Left ventricle myocardium inferior (tissue), 1 donor: ENCODE results near the gene MPC1. TPM values are rescaled to one million over a fixed set of nuclear protein-coding genes. Genes with fewer than 3 reads are reported as not detected.
"Not testable (repeated sequence)": the region's sequence is repeated elsewhere in the genome, so short reads cannot be mapped to it uniquely, and the experiment has no call there.

ENCODE experiments used
- DNase-seq: peaks from one replicate; pipeline ENCODE4 v3.0.0-alpha.2; 2020
- H3K27ac ChIP-seq: fragments of 200-600 bp; replicated peaks from 2 replicates; pipeline ENCODE4 v1.8.0; 2021
- H3K27me3 ChIP-seq: fragments of 200-600 bp; 2 replicates; pipeline ENCODE4 v1.8.0; 2021; ENCODE audit warnings: low read depth
- H3K36me3 ChIP-seq: fragments of 200-600 bp; 2 replicates; pipeline ENCODE4 v1.8.0; 2021
- H3K4me1 ChIP-seq: fragments of 200-600 bp; 2 replicates; pipeline ENCODE4 v1.8.0; 2021
- H3K4me3 ChIP-seq: fragments of 200-600 bp; 2 replicates; pipeline ENCODE4 v1.8.0; 2021; ENCODE audit warnings: mild to moderate bottlenecking, moderate library complexity
- H3K9me3 ChIP-seq: fragments of 200-600 bp; replicated peaks from 2 replicates; pipeline ENCODE4 v1.8.0; 2021
- CTCF ChIP-seq: fragments of 200-600 bp; IDR thresholded peaks from 2 replicates; pipeline ENCODE4 v1.8.0; 2021; ENCODE audit warnings: antibody characterized with exemption, mild to moderate bottlenecking, borderline replicate concordance
- intact Hi-C: fragments of 100-400 bp; cut with micrococcal nuclease; formaldehyde crosslinking; loops from one replicate; pipeline ENCODE4 v1.11.0; 2022
- total RNA-seq: library from RNA; stranded (reverse); fragmentation: NEBNext Ultra II Directional; extraction: Animal tissue kit (Norgen Biotek cat#: 25700); gene quantifications from one replicate; pipeline ENCODE4 v1.2.1, GENCODE V29; 2021
- donor health status: DM: no; HTN: yes; CAD: no; lungs with severe emphysema.

MPC1 gene
- total RNA-seq, 1 donor from 2014 or later: 531 TPM

- Histone ChIP-seq H3K36me3 (peaks cover 39% of the 10 kb centered on the region), H3K4me1 (peaks cover 83% of the 10 kb centered on the region), H3K27ac (no peak overlapping the region), H3K9me3 (no peaks in the 10 kb centered on the region), H3K27me3 (no peaks in the 10 kb centered on the region), H3K4me3 (no peak overlapping the region)
- no peak for TF ChIP-seq CTCF
- no peak for DNase-seq
- intact Hi-C loops: no loop called here
Measured at GRCh38 chr6:166369782-166370181, 13.0 kb downstream of the MPC1 start.

- intact Hi-C loops: no loop called here
- Histone ChIP-seq H3K36me3 (peaks cover 60% of the 10 kb centered on the region), H3K4me1 (peaks cover 96% of the 10 kb centered on the region), H3K27me3 (no peaks in the 10 kb centered on the region), H3K4me3 (no peak overlapping the region), H3K27ac (peak overlapping the region; percentile 83), H3K9me3 (no peaks in the 10 kb centered on the region)
- TF ChIP-seq CTCF: no peak
- no peak for DNase-seq
Measured at GRCh38 chr6:166366921-166367320, 15.8 kb downstream of the MPC1 start.

- DNase-seq: no peak
- intact Hi-C loops: no loop called here
- H3K4me1 ChIP-seq: peaks cover 94% of the 10 kb centered on the region
Measured at GRCh38 chr6:166365806-166366205, 16.9 kb downstream of the MPC1 start.

GRCh38 chr6:166365221-166365620 is 17.5 kb downstream of the MPC1 start:
- H3K27me3 ChIP-seq: no peaks in the 10 kb centered on the region
- H3K4me3 ChIP-seq: peak overlapping the region; percentile 36
- no peak for DNase-seq
- peaks cover 96% of the 10 kb centered on the region for H3K4me1 ChIP-seq
- no peaks in the 10 kb centered on the region for H3K9me3 ChIP-seq
- H3K36me3 ChIP-seq: peaks cover 56% of the 10 kb centered on the region
- H3K27ac ChIP-seq: peak overlapping the region; percentile 83
- intact Hi-C loops: no loop called here
- TF ChIP-seq CTCF: no peak

More at GRCh38 chr6:166365806-166366205, 16.9 kb downstream of the MPC1 start:
- H3K27me3 ChIP-seq: no peaks in the 10 kb centered on the region
- H3K9me3 ChIP-seq: no peaks in the 10 kb centered on the region
- peaks cover 60% of the 10 kb centered on the region for H3K36me3 ChIP-seq
- H3K27ac ChIP-seq: peak overlapping the region; percentile 83
- no peak for TF ChIP-seq CTCF
- H3K4me3 ChIP-seq: no peak overlapping the region

- no peaks in the 10 kb centered on the region for H3K27me3 ChIP-seq
- intact Hi-C loops: no loop called here
- peaks cover 49% of the 10 kb centered on the region for H3K36me3 ChIP-seq
- H3K9me3 ChIP-seq: no peaks in the 10 kb centered on the region
- H3K4me3 ChIP-seq: peak overlapping the region; percentile 36
- DNase-seq: no peak
- peak overlapping the region; percentile 83 for H3K27ac ChIP-seq
- peaks cover 88% of the 10 kb centered on the region for H3K4me1 ChIP-seq
- no peak for TF ChIP-seq CTCF
Measured at GRCh38 chr6:166364456-166364855, 18.3 kb downstream of the MPC1 start.

GRCh38 chr6:166362427-166362826 is 20.3 kb downstream of the MPC1 start:
- DNase-seq, H3K4me3 ChIP-seq, intact Hi-C loops, H3K27me3 ChIP-seq, H3K9me3 ChIP-seq: not testable (repeated sequence)
- peak overlapping the region; percentile 83 for H3K27ac ChIP-seq
- H3K36me3 ChIP-seq: peaks cover 34% of the 10 kb centered on the region
- H3K4me1 ChIP-seq: peaks cover 69% of the 10 kb centered on the region
